GM12801 (cell line): ENCODE measurements around the gene PHACTR3.

Source experiments
- TF ChIP-seq, protein P1 (sequence below): IDR thresholded peaks from one replicate; pipeline ENCODE4 v1.5.1; 2011; ENCODE audit warnings: control low read depth; ENCODE audit not compliant: insufficient read length; ENCODE audit errors: extremely low read depth

PHACTR3 gene

DNA sequence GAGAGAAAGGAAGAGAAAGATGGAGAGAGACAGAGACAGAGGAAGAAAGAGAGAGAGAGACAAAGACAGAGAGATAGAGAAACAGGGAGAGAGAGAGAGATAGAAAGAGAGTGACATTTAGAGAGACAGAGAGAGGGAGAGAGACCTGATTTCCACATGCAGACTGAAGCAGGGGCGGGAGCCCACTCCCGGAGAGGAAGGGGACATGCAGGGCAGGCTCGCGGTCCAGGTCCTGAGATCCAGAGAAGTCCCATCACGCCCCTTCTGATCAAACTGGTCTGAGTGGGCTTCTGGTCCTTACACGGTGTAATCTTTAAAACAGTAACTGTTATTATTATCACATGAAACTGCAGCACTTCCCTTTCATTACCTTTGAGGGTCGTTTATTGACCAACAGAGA lies 62.2 kb downstream of the PHACTR3 start:
- TF ChIP-seq, protein P1, sequence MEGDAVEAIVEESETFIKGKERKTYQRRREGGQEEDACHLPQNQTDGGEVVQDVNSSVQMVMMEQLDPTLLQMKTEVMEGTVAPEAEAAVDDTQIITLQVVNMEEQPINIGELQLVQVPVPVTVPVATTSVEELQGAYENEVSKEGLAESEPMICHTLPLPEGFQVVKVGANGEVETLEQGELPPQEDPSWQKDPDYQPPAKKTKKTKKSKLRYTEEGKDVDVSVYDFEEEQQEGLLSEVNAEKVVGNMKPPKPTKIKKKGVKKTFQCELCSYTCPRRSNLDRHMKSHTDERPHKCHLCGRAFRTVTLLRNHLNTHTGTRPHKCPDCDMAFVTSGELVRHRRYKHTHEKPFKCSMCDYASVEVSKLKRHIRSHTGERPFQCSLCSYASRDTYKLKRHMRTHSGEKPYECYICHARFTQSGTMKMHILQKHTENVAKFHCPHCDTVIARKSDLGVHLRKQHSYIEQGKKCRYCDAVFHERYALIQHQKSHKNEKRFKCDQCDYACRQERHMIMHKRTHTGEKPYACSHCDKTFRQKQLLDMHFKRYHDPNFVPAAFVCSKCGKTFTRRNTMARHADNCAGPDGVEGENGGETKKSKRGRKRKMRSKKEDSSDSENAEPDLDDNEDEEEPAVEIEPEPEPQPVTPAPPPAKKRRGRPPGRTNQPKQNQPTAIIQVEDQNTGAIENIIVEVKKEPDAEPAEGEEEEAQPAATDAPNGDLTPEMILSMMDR, result no peak

GRCh38 chr20:59667131-59667530 lies 62.8 kb downstream of the PHACTR3 start:
- TF ChIP-seq, protein P1, result no peak

GRCh38 chr20:59667981-59668515 lies 63.7 kb downstream of the PHACTR3 start:
- TF ChIP-seq, protein P1, result no peak

GRCh38 chr20:59668926-59669850 lies 64.8 kb downstream of the PHACTR3 start:
- TF ChIP-seq, protein P1, result no peak

DNA sequence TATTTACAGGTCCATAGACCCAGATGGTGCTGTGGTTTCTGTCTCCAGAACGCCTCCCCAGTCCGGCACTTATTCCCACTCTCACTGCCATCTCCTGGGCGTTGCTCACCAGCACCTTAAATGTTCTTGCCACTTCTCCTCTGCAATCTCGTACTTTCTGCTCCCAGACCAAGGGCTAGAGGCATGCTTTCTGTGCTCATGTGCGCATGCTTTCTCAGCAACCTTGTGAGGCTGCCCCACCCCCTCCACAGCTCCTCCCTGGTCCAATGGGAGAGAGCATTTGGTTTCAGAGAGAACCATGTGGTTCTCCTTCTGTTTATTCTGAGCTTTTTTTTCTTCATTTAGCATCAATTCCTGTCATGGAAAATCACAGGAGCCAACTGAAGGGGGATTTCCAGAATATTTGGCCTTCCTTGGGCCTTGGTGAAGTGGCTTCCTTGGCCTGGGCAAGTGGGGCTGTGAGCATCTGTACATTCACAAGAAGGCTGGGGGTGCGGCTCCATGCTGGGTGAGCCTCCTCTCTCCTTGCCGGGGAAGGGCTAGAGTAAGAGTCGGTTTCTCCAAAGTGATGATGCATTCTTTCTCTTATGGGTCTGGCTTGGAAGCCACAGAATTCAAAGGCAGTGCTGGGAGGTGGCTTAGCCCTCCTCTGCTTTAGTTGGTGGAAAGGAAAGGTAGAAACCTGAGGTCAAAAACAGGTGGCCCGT lies 66.6 kb downstream of the PHACTR3 start:
- TF ChIP-seq, protein P1, result no peak

DNA sequence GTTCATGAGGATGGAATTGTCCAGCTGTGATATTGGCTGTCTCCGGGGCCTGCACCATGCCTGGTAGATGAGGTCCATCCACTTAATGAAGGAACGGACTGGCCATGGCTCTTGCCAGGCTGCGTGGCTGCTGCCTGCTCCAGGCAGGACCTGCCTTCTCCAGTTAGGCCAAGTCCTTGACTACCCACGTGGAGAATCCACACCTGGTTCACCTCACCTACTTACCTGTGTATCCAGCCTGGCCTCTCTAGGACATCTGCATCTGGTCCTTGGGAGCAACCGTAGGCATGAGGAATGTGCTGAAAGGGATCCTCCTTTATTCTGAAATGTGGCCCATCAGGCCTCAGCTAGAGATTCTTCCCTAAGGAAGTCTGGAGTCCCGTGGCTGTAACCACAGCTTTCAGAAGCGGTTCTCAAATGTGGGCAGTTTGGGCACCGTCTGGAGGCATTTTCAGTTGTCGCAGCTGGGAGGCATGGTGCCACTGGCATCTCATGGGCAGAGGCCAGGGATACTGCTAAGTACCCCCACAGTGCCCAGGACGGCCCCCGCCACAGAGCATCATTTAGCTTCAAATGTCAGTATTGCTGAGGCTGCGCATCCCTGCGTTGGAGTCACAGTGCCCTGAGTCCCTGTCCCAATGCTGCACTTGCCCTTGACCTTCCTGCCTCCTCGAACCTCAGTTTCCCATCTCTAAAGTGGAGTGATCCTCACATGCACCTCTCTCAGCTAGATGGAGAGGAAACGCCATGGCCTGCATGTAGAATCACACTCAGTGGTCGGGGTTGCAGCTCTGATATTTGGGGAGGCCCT lies 67.5 kb downstream of the PHACTR3 start:
- TF ChIP-seq, protein P1, result no peak

DNA sequence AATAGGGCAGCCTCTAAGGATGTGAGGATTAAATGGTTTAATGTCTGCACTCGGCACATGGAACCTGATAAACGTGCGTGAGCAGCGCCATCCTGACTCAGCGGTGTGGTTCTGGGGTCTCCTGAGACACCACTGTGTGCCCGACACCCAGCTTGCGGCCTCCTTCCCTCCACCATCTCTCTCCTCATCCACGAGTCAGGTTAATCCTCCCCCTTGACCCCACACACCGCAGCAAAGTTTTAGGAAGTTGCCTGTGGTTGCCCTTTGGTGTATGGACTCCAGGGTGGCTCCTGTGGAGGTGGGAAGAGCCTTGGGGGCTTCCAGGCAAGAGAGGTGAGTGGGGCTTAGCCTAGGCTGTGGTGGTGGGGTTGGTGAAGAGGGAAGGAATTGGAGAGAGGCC lies 68.2 kb downstream of the PHACTR3 start:
- TF ChIP-seq, protein P1, result no peak
